ENCODE measurements around the gene WDR17.

DNA sequence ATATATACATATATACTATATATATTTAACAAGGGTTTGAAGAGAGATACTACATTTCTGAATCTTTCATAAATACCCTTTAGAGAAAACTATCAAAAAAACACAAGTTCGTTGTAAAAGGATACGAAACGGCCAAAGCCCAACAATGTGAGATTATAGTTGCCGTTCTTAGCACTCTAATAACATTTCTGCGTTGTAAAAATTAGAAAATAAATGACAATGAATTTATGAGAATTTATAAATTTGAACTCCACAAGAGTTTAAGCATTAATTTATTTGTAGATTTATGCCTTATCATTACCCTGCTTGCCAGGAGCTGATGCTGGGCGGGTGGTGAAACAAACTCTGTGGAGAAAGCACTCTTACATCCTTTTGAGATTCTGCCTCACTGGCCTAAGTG is 1.1 kb downstream of the WDR17 start:
- no peak for TF ChIP-seq EZH2 (IDR thresholded peaks at IDR 0.05; ENCODE audit: borderline replicate concordance, insufficient read depth, low read depth, low read length, poor library complexity, severe bottlenecking)
- TF ChIP-seq, protein P1, sequence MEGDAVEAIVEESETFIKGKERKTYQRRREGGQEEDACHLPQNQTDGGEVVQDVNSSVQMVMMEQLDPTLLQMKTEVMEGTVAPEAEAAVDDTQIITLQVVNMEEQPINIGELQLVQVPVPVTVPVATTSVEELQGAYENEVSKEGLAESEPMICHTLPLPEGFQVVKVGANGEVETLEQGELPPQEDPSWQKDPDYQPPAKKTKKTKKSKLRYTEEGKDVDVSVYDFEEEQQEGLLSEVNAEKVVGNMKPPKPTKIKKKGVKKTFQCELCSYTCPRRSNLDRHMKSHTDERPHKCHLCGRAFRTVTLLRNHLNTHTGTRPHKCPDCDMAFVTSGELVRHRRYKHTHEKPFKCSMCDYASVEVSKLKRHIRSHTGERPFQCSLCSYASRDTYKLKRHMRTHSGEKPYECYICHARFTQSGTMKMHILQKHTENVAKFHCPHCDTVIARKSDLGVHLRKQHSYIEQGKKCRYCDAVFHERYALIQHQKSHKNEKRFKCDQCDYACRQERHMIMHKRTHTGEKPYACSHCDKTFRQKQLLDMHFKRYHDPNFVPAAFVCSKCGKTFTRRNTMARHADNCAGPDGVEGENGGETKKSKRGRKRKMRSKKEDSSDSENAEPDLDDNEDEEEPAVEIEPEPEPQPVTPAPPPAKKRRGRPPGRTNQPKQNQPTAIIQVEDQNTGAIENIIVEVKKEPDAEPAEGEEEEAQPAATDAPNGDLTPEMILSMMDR (IDR thresholded peaks at IDR 0.05) = no peak

Data from B cell (primary cell).